OCI-LY7 (cell line): Measurements from ENCODE around the gene PUM1. TPM values are rescaled to one million over a fixed set of nuclear protein-coding genes. Genes with fewer than 3 reads are reported as not detected.

Experiments used
- BruUV-seq: library from RNA; stranded (reverse); fragments of 400-500 nt; replicated peaks from 2 replicates; lab custom pipeline; 2021; lab: Mats Ljungman, UMichigan
- CTCF ChIA-PET: fragments of 300-600 bp; sonication (Branson Sonifier 250); formaldehyde crosslinking; loops from one replicate; lab custom pipeline; 2022; ENCODE audit warnings: antibody characterized with exemption; ENCODE audit not compliant: unreplicated experiment; lab: Charles Lee
- POLR2A ChIA-PET: fragments of 300-600 bp; sonication (Branson Sonifier 250); formaldehyde crosslinking; loops from one replicate; lab custom pipeline; 2022; ENCODE audit warnings: antibody characterized with exemption; lab: Charles Lee
- DNase-seq: peaks from one replicate; pipeline ENCODE4 v3.0.0-alpha.2; 2015; ENCODE audit warnings: low spot score
- H2AFZ ChIP-seq: fragments of 200-600 bp; sonication (generic), shearing (Covaris generic); 2 replicates; pipeline ENCODE4 v1.6.1; 2014; ENCODE audit warnings: mild to moderate bottlenecking, antibody characterized with exemption, low read length, moderate library complexity
- H3K27ac ChIP-seq: fragments of 200-600 bp; sonication (generic); 2 replicates; pipeline ENCODE4 v1.5.1; 2014; ENCODE audit warnings: mixed run types, low read depth, mild to moderate bottlenecking, moderate library complexity, low read length, inconsistent platforms; ENCODE audit not compliant: poor library complexity, severe bottlenecking
- H3K36me3 ChIP-seq: fragments of 200-600 bp; sonication (generic); 2 replicates; pipeline ENCODE4 v1.6.1; 2014; ENCODE audit warnings: mild to moderate bottlenecking, antibody characterized with exemption, low read length, moderate library complexity, mixed read lengths; ENCODE audit not compliant: insufficient read depth
- H3K4me1 ChIP-seq: fragments of 200-600 bp; sonication (generic); 2 replicates; pipeline ENCODE4 v1.5.1; 2014; ENCODE audit warnings: mild to moderate bottlenecking, low read length; ENCODE audit not compliant: insufficient read depth, poor library complexity, severe bottlenecking
- H3K4me2 ChIP-seq: fragments of 200-600 bp; sonication (generic); 2 replicates; pipeline ENCODE4 v1.6.1; 2014; ENCODE audit warnings: mild to moderate bottlenecking, low read length
- H3K4me3 ChIP-seq: fragments of 200-600 bp; sonication (generic); 2 replicates; pipeline ENCODE4 v1.5.1; 2014; ENCODE audit warnings: mild to moderate bottlenecking, low read depth, low read length; ENCODE audit not compliant: poor library complexity, severe bottlenecking
- H3K79me2 ChIP-seq: fragments of 200-600 bp; sonication (generic); 2 replicates; pipeline ENCODE4 v1.6.1; 2016; ENCODE audit warnings: low read depth, mild to moderate bottlenecking, low read length, moderate library complexity, mixed read lengths; ENCODE audit not compliant: insufficient read depth
- H3K9me2 ChIP-seq: fragments of 200-600 bp; sonication (generic); 2 replicates; pipeline ENCODE4 v1.6.1; 2016; ENCODE audit warnings: mild to moderate bottlenecking, low read length, mixed read lengths; ENCODE audit not compliant: insufficient read depth
- H3K9me3 ChIP-seq: fragments of 200-600 bp; sonication (generic); 2 replicates; pipeline ENCODE4 v1.6.1; 2014; ENCODE audit warnings: mild to moderate bottlenecking, mixed run types, low read length, mixed read lengths
- H4K20me1 ChIP-seq: fragments of 200-600 bp; sonication (generic); 2 replicates; pipeline ENCODE4 v1.6.1; 2014; ENCODE audit warnings: mild to moderate bottlenecking, antibody characterized with exemption, low read length, moderate library complexity, mixed read lengths; ENCODE audit not compliant: insufficient read depth
- CTCF ChIP-seq: fragments of 200-600 bp; sonication (generic); conservative IDR thresholded peaks from 2 replicates; pipeline ENCODE4 v1.5.1; 2014; ENCODE audit warnings: mild to moderate bottlenecking, antibody characterized with exemption, low read length, moderate library complexity, mixed read lengths
- EZH2phosphoT487 ChIP-seq: fragments of 200-600 bp; sonication (generic); IDR thresholded peaks from 2 replicates; pipeline ENCODE4 v1.6.1; 2018; ENCODE audit warnings: low read depth, borderline replicate concordance, mild to moderate bottlenecking, mixed run types, antibody characterized with exemption, low read length, moderate library complexity, mixed read lengths
- intact Hi-C: fragments of 100-400 bp; cut with micrococcal nuclease; formaldehyde crosslinking; loops from one replicate; pipeline ENCODE4 v1.10.0; 2022; ENCODE audit not compliant: unreplicated experiment
- total RNA-seq, 2 experiments: library from RNA; depleted of rRNA in 1 of 2; stranded (reverse); fragments of >200 nt in 1 of 2; shearing (Covaris generic) in 1 of 2; gene quantifications; 2 replicates each; pipeline ENCODE4 v1.2.3, GENCODE V29; 2014 to 2022

Gene PUM1
- total RNA-seq, 2 experiments from 2014 or later: 52.0 to 97.5 TPM

- Histone ChIP-seq H3K4me2 (no peak overlapping the region), H3K9me2 (no peaks in the 10 kb centered on the region), H3K4me3 (no peak overlapping the region), H3K79me2 (no peaks in the 10 kb centered on the region), H4K20me1 (no peaks in the 10 kb centered on the region), H2AFZ (no peak overlapping the region), H3K27ac (no peak overlapping the region), H3K9me3 (no peaks in the 10 kb centered on the region), H3K4me1 (no peaks in the 10 kb centered on the region), H3K36me3 (no peaks in the 10 kb centered on the region)
- DNase-seq: no peak
- intact Hi-C loops: no loop called here
- no TSS peak for BruUV-seq
- POLR2A ChIA-PET: no interaction called here
- TF ChIP-seq CTCF: no peak
- no peak for TF ChIP-seq EZH2phosphoT487
- CTCF ChIA-PET: no interaction called here
Measured at GRCh38 chr1:31111290-31111951, 45.9 kb upstream of the PUM1 start.

DNA sequence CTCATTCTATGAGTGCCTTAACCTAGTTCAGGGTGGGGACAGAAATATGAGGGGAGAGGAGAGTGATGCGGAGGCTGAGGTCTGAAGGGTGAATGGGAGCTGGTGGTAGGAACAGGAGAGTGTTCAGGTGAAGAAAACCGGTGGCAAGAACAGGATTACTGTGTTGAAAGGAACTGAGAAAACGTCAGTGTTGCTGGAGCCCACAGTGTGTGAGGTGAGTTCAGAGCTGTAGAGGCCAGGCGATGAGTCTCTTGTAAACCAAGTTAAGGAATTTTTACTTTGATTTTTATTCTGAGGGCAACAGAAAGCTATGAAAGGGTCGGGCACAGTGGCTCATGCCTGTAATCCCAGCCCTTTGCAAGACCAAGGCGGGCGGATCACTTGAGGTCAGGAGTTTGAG lies 45.3 kb upstream of the PUM1 start:
- Histone ChIP-seq H3K9me3 (no peaks in the 10 kb centered on the region), H3K79me2 (no peaks in the 10 kb centered on the region), H3K27ac (no peak overlapping the region), H3K4me3 (no peak overlapping the region), H3K4me1 (no peaks in the 10 kb centered on the region), H3K36me3 (no peaks in the 10 kb centered on the region), H3K4me2 (no peak overlapping the region), H2AFZ (no peak overlapping the region), H4K20me1 (no peaks in the 10 kb centered on the region), H3K9me2 (no peaks in the 10 kb centered on the region)
- TF ChIP-seq CTCF (no peak), EZH2phosphoT487 (no peak)
- no TSS peak for BruUV-seq
- CTCF ChIA-PET: no interaction called here
- intact Hi-C loops: no loop called here
- POLR2A ChIA-PET: no interaction called here
- no peak for DNase-seq

DNA sequence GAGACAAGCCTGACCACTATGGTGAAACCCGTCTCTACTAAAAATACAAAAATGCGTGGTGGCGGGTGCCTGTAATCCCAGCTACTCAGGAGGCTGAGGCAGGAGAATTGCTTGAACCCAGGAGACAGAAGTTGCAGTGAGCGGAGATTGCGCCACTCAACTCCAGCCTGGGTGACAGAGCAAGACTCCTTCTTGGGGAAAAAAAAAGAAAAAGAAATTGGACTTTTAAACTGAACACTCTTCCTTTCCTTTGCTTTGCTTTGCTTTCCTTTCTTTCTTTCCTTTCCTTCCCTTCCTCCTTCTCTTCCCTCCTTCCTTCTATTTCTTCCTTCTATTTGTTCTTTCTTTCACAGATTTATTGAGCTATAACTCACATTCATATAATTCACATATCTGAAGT lies 43.3 kb upstream of the PUM1 start:
- no peak for DNase-seq
- TF ChIP-seq CTCF: no peak
- no peak for TF ChIP-seq EZH2phosphoT487
- CTCF ChIA-PET: no interaction called here
- H3K4me1 ChIP-seq: no peaks in the 10 kb centered on the region
- H3K4me3 ChIP-seq: no peak overlapping the region
- H3K9me3 ChIP-seq: no peaks in the 10 kb centered on the region
- no peaks in the 10 kb centered on the region for H4K20me1 ChIP-seq
- no peak overlapping the region for H2AFZ ChIP-seq
- no TSS peak for BruUV-seq
- POLR2A ChIA-PET: interaction anchor here (0.6 kb wide), 1 partner anchor 110 kb away, joined by 5 read pairs; no protein-coding TSS in a partner anchor
- intact Hi-C loops: no loop called here
- H3K4me2 ChIP-seq: no peak overlapping the region
- no peaks in the 10 kb centered on the region for H3K79me2 ChIP-seq
- no peak overlapping the region for H3K27ac ChIP-seq
- H3K36me3 ChIP-seq: no peaks in the 10 kb centered on the region
- H3K9me2 ChIP-seq: no peaks in the 10 kb centered on the region
